ENCODE results near the gene DCAF7. TPM values are rescaled to one million over a fixed set of nuclear protein-coding genes. Genes with fewer than 3 reads are reported as not detected.

DCAF7 gene
- total and polyA plus RNA-seq, 2 of the 4 experiments (the other 2 are of a cell fraction), result 40.9 to 52.8 TPM

DNA sequence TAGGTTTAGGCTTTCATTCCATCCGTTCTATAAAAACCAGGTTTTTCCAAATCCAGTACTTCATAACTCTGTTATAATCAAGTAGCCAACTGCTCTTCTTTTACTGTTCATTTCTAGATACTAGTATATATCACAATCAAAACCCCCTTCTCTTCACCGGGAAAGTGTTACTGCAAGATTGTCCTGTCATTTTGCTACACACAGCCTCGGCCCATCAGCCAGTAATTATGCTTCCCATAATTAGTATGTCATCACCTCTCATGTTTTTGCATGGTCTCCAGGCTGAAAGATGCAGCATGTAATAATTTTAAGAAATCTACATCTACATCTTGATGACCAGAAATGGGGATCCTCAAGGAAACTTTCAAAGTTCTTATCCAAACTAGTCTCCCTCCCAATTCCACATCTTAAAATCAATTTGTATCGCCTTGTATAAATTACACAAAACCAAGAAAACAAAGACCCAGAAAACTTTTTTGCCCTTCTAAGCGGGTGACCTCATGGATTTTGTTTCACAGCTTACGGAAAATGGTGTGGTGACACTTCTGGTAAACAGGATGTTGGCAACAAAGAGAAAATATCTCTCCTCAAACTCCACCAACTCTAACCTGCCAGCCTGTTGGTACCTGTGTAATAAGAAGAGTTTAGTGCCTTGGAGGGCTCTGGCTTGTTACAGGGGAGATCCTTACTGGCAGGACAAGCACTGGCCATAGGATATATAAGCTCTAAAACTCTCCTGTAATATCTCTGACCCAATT, 59.7 kb downstream of the DCAF7 start:
- BruUV-seq (replicated peaks), result no TSS peak
- H4K20me1 ChIP-seq (ENCODE audit: insufficient read depth, low read length), result no peaks in the 10 kb centered on the region
- TF ChIP-seq POLR2A (IDR thresholded peaks at IDR 0.05; ENCODE audit: low read depth, low read length), result no peak
- TF ChIP-seq CHD1 (IDR thresholded peaks at IDR 0.05; ENCODE audit: low read depth, low read length), result no peak
- TF ChIP-seq CEBPB (IDR thresholded peaks at IDR 0.05; ENCODE audit: low read depth, low read length), result no peak
- TF ChIP-seq RFX5 (IDR thresholded peaks at IDR 0.05; ENCODE audit: low read depth, low read length), result no peak
- TF ChIP-seq MAFK (IDR thresholded peaks at IDR 0.05; ENCODE audit: low read depth, low read length), result no peak
- TF ChIP-seq, protein P1, sequence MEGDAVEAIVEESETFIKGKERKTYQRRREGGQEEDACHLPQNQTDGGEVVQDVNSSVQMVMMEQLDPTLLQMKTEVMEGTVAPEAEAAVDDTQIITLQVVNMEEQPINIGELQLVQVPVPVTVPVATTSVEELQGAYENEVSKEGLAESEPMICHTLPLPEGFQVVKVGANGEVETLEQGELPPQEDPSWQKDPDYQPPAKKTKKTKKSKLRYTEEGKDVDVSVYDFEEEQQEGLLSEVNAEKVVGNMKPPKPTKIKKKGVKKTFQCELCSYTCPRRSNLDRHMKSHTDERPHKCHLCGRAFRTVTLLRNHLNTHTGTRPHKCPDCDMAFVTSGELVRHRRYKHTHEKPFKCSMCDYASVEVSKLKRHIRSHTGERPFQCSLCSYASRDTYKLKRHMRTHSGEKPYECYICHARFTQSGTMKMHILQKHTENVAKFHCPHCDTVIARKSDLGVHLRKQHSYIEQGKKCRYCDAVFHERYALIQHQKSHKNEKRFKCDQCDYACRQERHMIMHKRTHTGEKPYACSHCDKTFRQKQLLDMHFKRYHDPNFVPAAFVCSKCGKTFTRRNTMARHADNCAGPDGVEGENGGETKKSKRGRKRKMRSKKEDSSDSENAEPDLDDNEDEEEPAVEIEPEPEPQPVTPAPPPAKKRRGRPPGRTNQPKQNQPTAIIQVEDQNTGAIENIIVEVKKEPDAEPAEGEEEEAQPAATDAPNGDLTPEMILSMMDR (conservative IDR thresholded peaks at IDR 0.05; ENCODE audit: low read depth, low read length), result no peak
- TF ChIP-seq, protein P2, sequence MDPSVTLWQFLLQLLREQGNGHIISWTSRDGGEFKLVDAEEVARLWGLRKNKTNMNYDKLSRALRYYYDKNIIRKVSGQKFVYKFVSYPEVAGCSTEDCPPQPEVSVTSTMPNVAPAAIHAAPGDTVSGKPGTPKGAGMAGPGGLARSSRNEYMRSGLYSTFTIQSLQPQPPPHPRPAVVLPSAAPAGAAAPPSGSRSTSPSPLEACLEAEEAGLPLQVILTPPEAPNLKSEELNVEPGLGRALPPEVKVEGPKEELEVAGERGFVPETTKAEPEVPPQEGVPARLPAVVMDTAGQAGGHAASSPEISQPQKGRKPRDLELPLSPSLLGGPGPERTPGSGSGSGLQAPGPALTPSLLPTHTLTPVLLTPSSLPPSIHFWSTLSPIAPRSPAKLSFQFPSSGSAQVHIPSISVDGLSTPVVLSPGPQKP (IDR thresholded peaks at IDR 0.05; ENCODE audit: borderline replicate concordance, low read depth, low read length), result no peak
- no peak for TF ChIP-seq MXI1 (IDR thresholded peaks at IDR 0.05; ENCODE audit: borderline replicate concordance, low read depth, low read length)
- no peak for TF ChIP-seq FOS (IDR thresholded peaks at IDR 0.05; ENCODE audit: low read depth, low read length)
- TF ChIP-seq NFE2L2 (IDR thresholded peaks at IDR 0.05; ENCODE audit: low read depth, low read length), result no peak
- TF ChIP-seq SMC3 (IDR thresholded peaks at IDR 0.05; ENCODE audit: low read depth, low read length), result no peak
- no peak for TF ChIP-seq BHLHE40 (IDR thresholded peaks at IDR 0.05; ENCODE audit: low read depth, low read length)
- no peak for TF ChIP-seq RAD21 (IDR thresholded peaks at IDR 0.05; ENCODE audit: low read length)
- TF ChIP-seq MAZ (IDR thresholded peaks at IDR 0.05; ENCODE audit: borderline replicate concordance, low read depth, low read length), result no peak
- TF ChIP-seq, protein P3, sequence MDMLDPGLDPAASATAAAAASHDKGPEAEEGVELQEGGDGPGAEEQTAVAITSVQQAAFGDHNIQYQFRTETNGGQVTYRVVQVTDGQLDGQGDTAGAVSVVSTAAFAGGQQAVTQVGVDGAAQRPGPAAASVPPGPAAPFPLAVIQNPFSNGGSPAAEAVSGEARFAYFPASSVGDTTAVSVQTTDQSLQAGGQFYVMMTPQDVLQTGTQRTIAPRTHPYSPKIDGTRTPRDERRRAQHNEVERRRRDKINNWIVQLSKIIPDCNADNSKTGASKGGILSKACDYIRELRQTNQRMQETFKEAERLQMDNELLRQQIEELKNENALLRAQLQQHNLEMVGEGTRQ (IDR thresholded peaks at IDR 0.05; ENCODE audit: low read depth, low read length), result no peak
- no peak for TF ChIP-seq RCOR1 (IDR thresholded peaks at IDR 0.05; ENCODE audit: insufficient replicate concordance, low read length)

More for the DNA sequence above, 59.7 kb downstream of the DCAF7 start:
- ChIA-PET POLR2A (ENCODE audit: unreplicated experiment) (no interaction called here), CTCF (no interaction called here)
- Histone ChIP-seq H3K9ac (ENCODE audit: low read depth, low read length) (no peak overlapping the region), H3K4ac (ENCODE audit: low read depth, low read length) (no peak overlapping the region), H3K18ac (ENCODE audit: low read depth, low read length) (no peak overlapping the region), H3K79me1 (ENCODE audit: low read depth in 1 of 2, low read length in 2 of 2) (no peaks in the 10 kb centered on the region), H2BK20ac (ENCODE audit: low read depth, low read length) (no peak overlapping the region), H3K23ac (ENCODE audit: low read depth, low read length) (no peak overlapping the region), H3K14ac (replicated peaks; ENCODE audit: low read depth, low read length) (no peak overlapping the region), H2BK5ac (ENCODE audit: low read depth, low read length, poor library complexity, severe bottlenecking) (no peak overlapping the region), H2AK5ac (ENCODE audit: low read depth, low read length) (no peak overlapping the region), H3K4me2 (ENCODE audit: low read depth, low read length) (no peak overlapping the region), H2AFZ (replicated peaks; ENCODE audit: low read length, poor library complexity) (no peak overlapping the region), H3K27me3 (ENCODE audit: control insufficient read depth, insufficient read depth, low read length) (no peaks in the 10 kb centered on the region), H3K36me3 (ENCODE audit: control insufficient read depth, insufficient read depth, low read length) (peaks cover 32% of the 10 kb centered on the region), H3K4me3 (ENCODE audit: insufficient read depth, low read depth, low read length) (no peak overlapping the region), H2AK9ac (replicated peaks; ENCODE audit: low read depth, low read length, poor library complexity) (no peak overlapping the region), H3K9me3 (ENCODE audit: control insufficient read depth, insufficient read depth, low read length) (no peaks in the 10 kb centered on the region), H3K4me1 (ENCODE audit: control insufficient read depth, insufficient read depth, low read length) (no peaks in the 10 kb centered on the region), H3K9me1 (ENCODE audit: insufficient read depth, low read length) (no peaks in the 10 kb centered on the region), H2BK15ac (ENCODE audit: low read depth, low read length) (no peak overlapping the region), H4K8ac (ENCODE audit: low read depth in 2 of 2, low read length in 2 of 2) (no peak overlapping the region), H4K5ac (ENCODE audit: low read depth, low read length) (no peak overlapping the region), H3K56ac (ENCODE audit: extremely low read depth, insufficient read depth, low read length) (no peak overlapping the region), H2BK120ac (ENCODE audit: low read depth, low read length) (no peak overlapping the region), H3K27ac (ENCODE audit: insufficient read depth, low read length) (no peak overlapping the region), H4K91ac (ENCODE audit: insufficient read depth, low read depth, low read length) (no peak overlapping the region)
- DNase-seq (no peak), ATAC-seq (ENCODE audit: low read depth) (no peak)
- intact Hi-C loops (cut with micrococcal nuclease) (no loop called here), in situ Hi-C loops (cut with MboI; ENCODE audit: low sequenced_read_pairs) (loop anchor here (5.0 kb wide), 1 partner anchor 188 kb away; no protein-coding TSS in a partner anchor), dilution Hi-C loops (cut with HindIII; ENCODE audit: low sequenced_read_pairs, unreplicated experiment) (no loop called here)
- no CpG with 5 or more reads among the region's 6 CpGs for WGBS, 2 experiments (ENCODE audit: extremely low coverage in 2 of 2, insufficient read length in 1 of 2)

Data from IMR-90 (cell line).